ENCODE measurements around the gene MFAP3.

GRCh38 chr5:154025951-154026350 lies 12.8 kb upstream of the MFAP3 start:
- TF ChIP-seq CTCF (IDR thresholded peaks at IDR 0.05) (no peak), POLR2A (IDR thresholded peaks at IDR 0.05) (no peak)

Data from Peyer's patch (tissue), 4 donors.